ENCODE data around the gene PCSK7.

Gene PCSK7

DNA sequence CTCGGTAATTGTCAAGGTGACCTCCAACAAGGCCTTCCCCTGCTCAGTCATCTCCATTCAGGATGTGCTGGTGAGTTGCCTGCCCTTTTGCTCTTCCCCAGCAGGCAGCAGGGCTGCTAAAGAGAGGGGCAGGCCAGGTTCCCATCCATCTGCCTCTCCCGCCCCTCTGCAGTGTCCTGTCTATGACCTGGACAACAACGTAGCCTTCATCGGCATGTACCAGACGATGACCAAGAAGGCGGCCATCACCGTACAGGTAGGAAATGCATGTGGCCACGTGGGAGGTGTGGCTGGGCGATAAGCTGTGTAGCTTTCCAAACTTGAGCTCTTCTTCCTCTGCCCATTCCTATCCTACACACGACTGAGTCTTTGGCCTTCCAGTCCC, 49.3 kb downstream of the PCSK7 start:
- Histone ChIP-seq H3K9me3 (ENCODE audit: insufficient read depth, low read length, severe bottlenecking) (no peaks in the 10 kb centered on the region), H3K4me3 (ENCODE audit: low read depth in 1 of 2, low read length in 2 of 2) (no peak overlapping the region), H4K20me1 (ENCODE audit: insufficient read depth, low read length) (peaks cover 7% of the 10 kb centered on the region; the same call in 1 of the 2 replicates), H3K4me1 (ENCODE audit: insufficient read depth, low read length) (peaks cover 37% of the 10 kb centered on the region), H2AFZ (ENCODE audit: low read depth, low read length) (no peak overlapping the region), H3K9ac (ENCODE audit: low read depth, low read length) (no peak overlapping the region), H3K36me3 (ENCODE audit: insufficient read depth, low read length) (peaks cover 14% of the 10 kb centered on the region), H3K27me3 (ENCODE audit: insufficient read depth, low read length, poor library complexity) (no peaks in the 10 kb centered on the region), H3K27ac (ENCODE audit: low read length) (no peak overlapping the region), H3K79me2 (ENCODE audit: insufficient read depth, low read length) (no peaks in the 10 kb centered on the region), H3K4me2 (ENCODE audit: insufficient read depth, low read length) (no peak overlapping the region)
- DNase-seq (no peak), ATAC-seq (ENCODE audit: insufficient read depth, low read depth) (no peak)
- TF ChIP-seq, protein P1, sequence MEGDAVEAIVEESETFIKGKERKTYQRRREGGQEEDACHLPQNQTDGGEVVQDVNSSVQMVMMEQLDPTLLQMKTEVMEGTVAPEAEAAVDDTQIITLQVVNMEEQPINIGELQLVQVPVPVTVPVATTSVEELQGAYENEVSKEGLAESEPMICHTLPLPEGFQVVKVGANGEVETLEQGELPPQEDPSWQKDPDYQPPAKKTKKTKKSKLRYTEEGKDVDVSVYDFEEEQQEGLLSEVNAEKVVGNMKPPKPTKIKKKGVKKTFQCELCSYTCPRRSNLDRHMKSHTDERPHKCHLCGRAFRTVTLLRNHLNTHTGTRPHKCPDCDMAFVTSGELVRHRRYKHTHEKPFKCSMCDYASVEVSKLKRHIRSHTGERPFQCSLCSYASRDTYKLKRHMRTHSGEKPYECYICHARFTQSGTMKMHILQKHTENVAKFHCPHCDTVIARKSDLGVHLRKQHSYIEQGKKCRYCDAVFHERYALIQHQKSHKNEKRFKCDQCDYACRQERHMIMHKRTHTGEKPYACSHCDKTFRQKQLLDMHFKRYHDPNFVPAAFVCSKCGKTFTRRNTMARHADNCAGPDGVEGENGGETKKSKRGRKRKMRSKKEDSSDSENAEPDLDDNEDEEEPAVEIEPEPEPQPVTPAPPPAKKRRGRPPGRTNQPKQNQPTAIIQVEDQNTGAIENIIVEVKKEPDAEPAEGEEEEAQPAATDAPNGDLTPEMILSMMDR (IDR thresholded peaks at IDR 0.05; ENCODE audit: borderline replicate concordance, extremely low read depth, low read length, poor library complexity, severe bottlenecking): no peak
- TF ChIP-seq EZH2 (IDR thresholded peaks at IDR 0.05; ENCODE audit: borderline replicate concordance, low read depth, low read length, severe bottlenecking): no peak

DNA sequence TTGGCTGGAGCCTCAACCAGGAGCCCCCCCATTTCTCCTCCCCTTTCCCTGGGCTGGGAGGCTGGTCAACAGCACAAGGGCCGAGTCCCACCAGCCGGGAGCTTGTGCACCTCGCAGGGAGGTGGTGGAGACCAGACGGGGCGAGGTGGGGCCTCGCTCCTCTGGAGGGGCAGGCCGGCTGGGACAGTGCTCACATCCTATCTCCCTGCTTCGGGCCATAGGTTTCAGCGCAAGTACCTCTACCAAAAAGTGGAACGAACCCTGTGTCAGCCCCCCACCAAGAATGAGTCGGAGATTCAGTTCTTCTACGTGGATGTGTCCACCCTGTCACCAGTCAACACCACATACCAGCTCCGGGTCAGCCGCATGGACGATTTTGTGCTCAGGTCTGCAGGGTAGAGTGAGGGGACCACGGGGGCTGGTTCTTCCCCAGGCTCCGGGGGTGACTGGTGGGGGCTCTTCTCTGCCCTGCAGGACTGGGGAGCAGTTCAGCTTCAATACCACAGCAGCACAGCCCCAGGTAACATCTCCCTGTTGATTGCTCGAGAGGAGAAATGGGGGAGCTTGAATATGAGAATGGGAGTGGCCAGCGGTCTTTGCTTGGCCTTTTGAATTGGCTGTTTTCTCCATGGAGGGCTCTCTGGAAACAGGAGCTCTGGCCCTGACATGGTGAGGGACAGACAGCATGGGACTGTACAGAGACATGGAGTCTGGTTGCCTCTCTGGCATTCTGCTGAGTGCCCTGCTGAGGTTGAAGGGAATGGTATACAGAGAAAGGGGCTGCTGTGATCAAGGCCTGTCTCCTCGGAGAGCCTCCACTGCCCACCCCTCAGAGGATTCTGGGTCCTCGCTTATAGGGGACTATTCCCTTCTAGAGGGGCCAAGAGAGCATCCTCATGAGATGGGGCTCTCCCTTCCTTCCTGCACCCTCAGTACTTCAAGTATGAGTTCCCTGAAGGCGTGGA, 50.0 kb downstream of the PCSK7 start:
- Histone ChIP-seq H3K79me2 (ENCODE audit: insufficient read depth, low read length) (no peaks in the 10 kb centered on the region), H2AFZ (ENCODE audit: low read depth, low read length) (no peak overlapping the region), H3K36me3 (ENCODE audit: insufficient read depth, low read length) (peaks cover 14% of the 10 kb centered on the region), H4K20me1 (ENCODE audit: insufficient read depth, low read length) (peaks cover 7% of the 10 kb centered on the region; the same call in 1 of the 2 replicates), H3K9ac (ENCODE audit: low read depth, low read length) (no peak overlapping the region), H3K4me3 (ENCODE audit: low read depth in 1 of 2, low read length in 2 of 2) (no peak overlapping the region), H3K4me2 (ENCODE audit: insufficient read depth, low read length) (no peak overlapping the region), H3K27ac (ENCODE audit: low read length) (peak overlapping the region; percentile 54; the same call in 1 of the 2 replicates), H3K9me3 (ENCODE audit: insufficient read depth, low read length, severe bottlenecking) (no peaks in the 10 kb centered on the region), H3K27me3 (ENCODE audit: insufficient read depth, low read length, poor library complexity) (no peaks in the 10 kb centered on the region), H3K4me1 (ENCODE audit: insufficient read depth, low read length) (peaks cover 38% of the 10 kb centered on the region)
- no peak for ATAC-seq (ENCODE audit: insufficient read depth, low read depth)
- TF ChIP-seq EZH2 (IDR thresholded peaks at IDR 0.05; ENCODE audit: borderline replicate concordance, low read depth, low read length, severe bottlenecking): no peak
- TF ChIP-seq, protein P1 (IDR thresholded peaks at IDR 0.05; ENCODE audit: borderline replicate concordance, extremely low read depth, low read length, poor library complexity, severe bottlenecking): no peak
- no peak for DNase-seq

DNA sequence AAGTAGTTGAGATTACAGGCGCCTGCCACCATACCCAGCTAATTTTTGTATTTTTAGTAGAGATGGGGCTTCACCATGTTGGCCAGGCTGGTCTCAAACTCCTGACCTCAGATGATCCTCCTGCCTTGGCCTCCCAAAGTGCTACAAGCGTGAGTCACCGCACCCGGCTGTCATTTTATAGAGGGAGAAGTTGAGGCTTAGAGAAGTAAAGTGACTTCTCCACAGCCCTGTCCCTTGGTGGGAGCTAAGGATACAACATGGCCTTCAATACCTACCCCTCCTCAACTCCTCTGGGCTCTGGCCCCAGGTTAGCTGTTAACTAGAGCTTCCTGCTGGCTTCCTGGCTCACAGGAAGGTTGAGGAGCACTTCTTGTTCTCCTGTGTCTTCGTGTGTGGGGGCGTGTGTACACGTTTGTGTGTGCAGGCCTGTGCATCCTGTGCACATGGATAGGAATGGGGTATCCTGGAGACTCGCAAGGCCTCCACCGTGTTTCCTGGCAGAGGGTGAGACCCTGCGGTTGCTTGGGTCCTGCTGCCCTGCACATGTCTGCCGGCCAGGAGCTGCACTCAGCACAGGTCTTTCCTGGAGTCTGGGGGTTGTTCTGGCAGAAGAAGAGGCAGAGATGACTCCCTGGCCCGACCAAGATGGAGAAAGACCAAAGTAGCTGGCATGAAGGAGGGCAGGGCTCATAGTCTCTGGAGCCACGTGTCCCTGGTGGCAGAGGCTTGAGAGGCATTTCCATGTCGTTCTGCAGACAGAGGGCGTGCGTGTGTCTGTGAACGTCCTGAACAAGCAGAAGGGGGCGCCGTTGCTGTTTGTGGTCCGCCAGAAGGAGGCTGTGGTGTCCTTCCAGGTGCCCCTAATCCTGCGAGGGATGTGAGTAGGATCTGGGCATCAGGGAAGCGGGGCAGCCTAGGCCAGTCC, 51.0 kb downstream of the PCSK7 start:
- peaks cover 14% of the 10 kb centered on the region for H3K36me3 ChIP-seq (ENCODE audit: insufficient read depth, low read length)
- H3K4me3 ChIP-seq (ENCODE audit: low read depth in 1 of 2, low read length in 2 of 2): peak overlapping the region in 1 of 2 experiments; percentile 6; a peak in 1 of 4 replicates
- H3K27me3 ChIP-seq (ENCODE audit: insufficient read depth, low read length, poor library complexity): no peaks in the 10 kb centered on the region
- peak overlapping the region; percentile 54 for H3K27ac ChIP-seq (ENCODE audit: low read length)
- peaks cover 7% of the 10 kb centered on the region; the same call in 1 of the 2 replicates for H4K20me1 ChIP-seq (ENCODE audit: insufficient read depth, low read length)
- H2AFZ ChIP-seq (ENCODE audit: low read depth, low read length): no peak overlapping the region
- no peaks in the 10 kb centered on the region for H3K79me2 ChIP-seq (ENCODE audit: insufficient read depth, low read length)
- no peak for ATAC-seq (ENCODE audit: insufficient read depth, low read depth)
- peaks cover 38% of the 10 kb centered on the region for H3K4me1 ChIP-seq (ENCODE audit: insufficient read depth, low read length)
- peak; percentile 42 for DNase-seq
- peak overlapping the region; percentile 60 for H3K9ac ChIP-seq (ENCODE audit: low read depth, low read length)
- H3K4me2 ChIP-seq (ENCODE audit: insufficient read depth, low read length): peak overlapping the region; percentile 95
- H3K9me3 ChIP-seq (ENCODE audit: insufficient read depth, low read length, severe bottlenecking): no peaks in the 10 kb centered on the region
- TF ChIP-seq, protein P1 (IDR thresholded peaks at IDR 0.05; ENCODE audit: borderline replicate concordance, extremely low read depth, low read length, poor library complexity, severe bottlenecking): peak; percentile 65
- no peak for TF ChIP-seq EZH2 (IDR thresholded peaks at IDR 0.05; ENCODE audit: borderline replicate concordance, low read depth, low read length, severe bottlenecking)

Data from DND-41 (cell line).